B cell (primary cell): ENCODE data around the gene C6orf136. TPM values are rescaled to one million over a fixed set of nuclear protein-coding genes. Genes with fewer than 3 reads are reported as not detected.

Source experiments
- ATAC-seq: fragments of 200-7000 bp; cut with Tn5 transposase; one replicate; pipeline ENCODE4 v1.10.0; 2021; ENCODE audit warnings: low read depth, mild to moderate bottlenecking, moderate number of reproducible peaks, moderate library complexity
- CTCF ChIA-PET: fragments of 350-600 bp; sonication (Branson Sonifier 250); formaldehyde crosslinking; loops from one replicate; lab custom pipeline; 2021; ENCODE audit warnings: antibody characterized with exemption, inconsistent platforms; lab: Charles Lee
- POLR2A ChIA-PET: fragments of 350-600 bp; sonication (Branson Sonifier 250); formaldehyde crosslinking; loops from one replicate; lab custom pipeline; 2021; ENCODE audit warnings: antibody characterized with exemption; lab: Charles Lee
- DNase-seq: peaks from one replicate; pipeline ENCODE4 v3.0.0; 2013
- H2AFZ ChIP-seq: 2 replicates; pipeline ENCODE4 v1.6.1; 2012; ENCODE audit warnings: mild to moderate bottlenecking, low read depth, low read length; ENCODE audit not compliant: insufficient read depth, poor library complexity, severe bottlenecking
- H3K27ac ChIP-seq, 2 donors: 1 replicate in 1 of 2; 2 replicates in 1 of 2; pipeline ENCODE4 v1.5.1; 2012 to 2013; ENCODE audit warnings: low read length in 2 of 2, mild to moderate bottlenecking in 2 of 2, moderate library complexity in 1 of 2
- H3K27me3 ChIP-seq, 4 experiments: fragments of 200-600 bp in 1 of 4; sonication (generic) in 1 of 4; replicated peaks in 1 of 4; 1 replicate in 2 of 4; 2 replicates in 2 of 4; pipeline versions ENCODE4 v1.6.1 to v1.7.0; 2013 to 2016; ENCODE audit warnings: low read length in 3 of 4, mild to moderate bottlenecking in 2 of 4, mixed read lengths in 1 of 4, moderate library complexity in 1 of 4; ENCODE audit not compliant: insufficient read depth in 4 of 4, control insufficient read depth in 3 of 4; ENCODE audit errors: control extremely low read depth in 1 of 4
- H3K36me3 ChIP-seq, 2 experiments: replicated peaks in 1 of 2; 1 replicate in 1 of 2; 2 replicates in 1 of 2; pipeline versions ENCODE4 v1.6.1 to v1.7.1; 2013; ENCODE audit warnings: low read length in 1 of 2; ENCODE audit not compliant: insufficient read depth in 2 of 2, control insufficient read depth in 1 of 2; ENCODE audit errors: control extremely low read depth in 1 of 2, extremely low read depth in 1 of 2
- H3K4me1 ChIP-seq, 2 donors: fragments of 200-600 bp in 1 of 2; sonication (generic) in 1 of 2; 1 replicate in 1 of 2; 2 replicates in 1 of 2; pipeline versions ENCODE4 v1.5.1 to v1.6.1; 2013 to 2017; ENCODE audit warnings: low read length in 2 of 2; ENCODE audit not compliant: control insufficient read depth in 2 of 2, insufficient read depth in 2 of 2
- H3K4me2 ChIP-seq: replicated peaks from 2 replicates; pipeline ENCODE3; 2012; ENCODE audit warnings: mild to moderate bottlenecking, low read depth, low read length; ENCODE audit not compliant: poor library complexity, severe bottlenecking
- H3K4me3 ChIP-seq, 5 experiments: fragments of 200-600 bp in 1 of 5; sonication (generic) in 1 of 5; 1 replicate in 3 of 5; 2 replicates in 2 of 5; pipeline versions ENCODE4 v1.5.1 to v1.7.0; 2011 to 2016; ENCODE audit warnings: low read length in 4 of 5, mild to moderate bottlenecking in 4 of 5, low read depth in 2 of 5, control low read depth in 1 of 5, moderate library complexity in 1 of 5; ENCODE audit not compliant: insufficient read depth in 1 of 5; ENCODE audit errors: control extremely low read depth in 1 of 5, extremely low read depth in 1 of 5
- H3K79me2 ChIP-seq: fragments of 200-600 bp; sonication (generic); one replicate; pipeline ENCODE4 v1.6.0; 2016; ENCODE audit warnings: low read length; ENCODE audit not compliant: control insufficient read depth, insufficient read depth
- H3K9ac ChIP-seq: fragments of 200-600 bp; sonication (generic); 2 replicates; pipeline ENCODE4 v1.6.1; 2017; ENCODE audit warnings: mild to moderate bottlenecking, low read length, moderate library complexity
- H3K9me3 ChIP-seq, 3 donors: one replicate each; pipeline versions ENCODE4 v1.6.1 to v1.7.1; 2013; ENCODE audit warnings: low read length in 2 of 3; ENCODE audit not compliant: control insufficient read depth in 2 of 3, insufficient read depth in 1 of 3; ENCODE audit errors: control extremely low read depth in 1 of 3
- H4K20me1 ChIP-seq: 2 replicates; pipeline ENCODE4 v1.6.0; 2012; ENCODE audit warnings: mild to moderate bottlenecking, low read length; ENCODE audit not compliant: insufficient read depth, control insufficient read depth, poor library complexity, severe bottlenecking
- H3K27ac Mint-ChIP-seq: one replicate; pipeline ENCODE4 v1.8.0; 2021; ENCODE audit warnings: mixed read lengths
- H3K27me3 Mint-ChIP-seq: one replicate; pipeline ENCODE4 v1.8.0; 2021; ENCODE audit warnings: mixed read lengths
- H3K4me1 Mint-ChIP-seq: one replicate; pipeline ENCODE4 v1.8.0; 2021; ENCODE audit warnings: mixed read lengths
- H3K4me3 Mint-ChIP-seq: one replicate; pipeline ENCODE4 v1.8.0; 2021; ENCODE audit warnings: mixed read lengths
- H3K9me3 Mint-ChIP-seq: one replicate; pipeline ENCODE4 v1.8.0; 2022; ENCODE audit warnings: mixed read lengths; ENCODE audit not compliant: insufficient read depth
- CTCF ChIP-seq: fragments of 200-600 bp; IDR thresholded peaks from one replicate; pipeline ENCODE4 v1.8.0; 2022; ENCODE audit warnings: antibody characterized with exemption, mild to moderate bottlenecking
- EZH2 ChIP-seq: IDR thresholded peaks from 2 replicates; pipeline ENCODE4 v1.6.1; 2012; ENCODE audit warnings: borderline replicate concordance, low read depth, mild to moderate bottlenecking, moderate library complexity, low read length; ENCODE audit not compliant: insufficient read depth, poor library complexity, severe bottlenecking
- WGBS: methylation state at CpG from one replicate; pipeline ENCODE4 v1.1.5; 2013; ENCODE audit warnings: missing lambda C conversion rate; ENCODE audit not compliant: insufficient coverage; 5-methylcytosine and 5-hydroxymethylcytosine counted together
- intact Hi-C: fragments of 100-400 bp; cut with micrococcal nuclease; formaldehyde crosslinking; loops from one replicate; pipeline ENCODE4 v1.10.0; 2022
- polyA plus RNA-seq: library from polyadenylated mRNA; depleted of rRNA; stranded (reverse); fragments of >200 nt; gene quantifications from 2 replicates; pipeline ENCODE4 v1.2.3, GENCODE V29; 2012
- total RNA-seq, 2 donors: library from RNA; stranded (reverse); fragments of 120-200 nt in 1 of 2; gene quantifications; 1 replicate in 1 of 2; 2 replicates in 1 of 2; pipeline versions ENCODE4 v1.2.3 to v1.2.4, GENCODE V29; 2013 to 2022

The C6orf136 gene
- total and polyA plus RNA-seq, 2 donors (not counting 1 experiment from before 2014, with no cell fraction given): 36.6 to 37.2 TPM

- Mint-ChIP-seq H3K4me3 (peak overlapping the region; percentile 92), H3K27me3 (no peaks in the 10 kb centered on the region), H3K4me1 (peaks cover 46% of the 10 kb centered on the region), H3K9me3 (no peaks in the 10 kb centered on the region), H3K27ac (peak overlapping the region; percentile 100)
- DNase-seq (peak; percentile 72), ATAC-seq (no peak)
- Histone ChIP-seq H3K79me2 (peaks cover 71% of the 10 kb centered on the region), H3K27me3 (no peaks in the 10 kb centered on the region), H4K20me1 (no peaks in the 10 kb centered on the region), H3K4me1 (peaks cover 40 to 42% of the 10 kb centered on the region in 2 donors), H3K36me3 (peaks cover 4 to 32% of the 10 kb centered on the region in 2 experiments), H3K9ac (peak overlapping the region; percentile 100), H3K9me3 (no peaks in the 10 kb centered on the region), H3K4me2 (peak overlapping the region; percentile 82), H3K27ac (peak overlapping the region; percentile 99), H2AFZ (no peak overlapping the region), H3K4me3 (peak overlapping the region; percentile 89 to 100 (median 98))
- intact Hi-C loops: loop anchor here (2.0 to 10.0 kb wide), 6 partner anchors 19 to 739 kb away; partner anchors contain the start of genes GTF2H4, HLA-B, TCF19 and TRIM39
- 0% methylated on average over 4 of the region's 10 CpGs for WGBS
- TF ChIP-seq EZH2: no peak
- TF ChIP-seq CTCF: no peak
- CTCF ChIA-PET: interaction anchor here (0.5 to 4.8 kb wide), 8 partner anchors 18 to 134 kb away, joined by 3 to 41 read pairs (median 8); partner anchors contain the start of gene DHX16
- POLR2A ChIA-PET: interaction anchor here (0.5 to 4.0 kb wide), 19 partner anchors 9 to 1625 kb away, joined by 3 to 22 read pairs (median 5); partner anchors contain the start of genes ABCF1, C6orf136, DHX16 and GNL1
These were observed 30.7 kb upstream of the C6orf136 start for GRCh38 chr6:30615958-30616810.
